PFSK-1 (cell line): ENCODE measurements around the gene FAM20C.

ENCODE experiments used
- FOXP2 ChIP-seq: optimal IDR thresholded peaks from 2 replicates; pipeline ENCODE3; 2011; ENCODE audit warnings: borderline replicate concordance, control low read depth, inconsistent platforms; ENCODE audit not compliant: insufficient read depth; ENCODE audit errors: extremely low read length, extremely low read depth
- TF ChIP-seq, protein P1 (sequence below), 2 experiments: IDR thresholded peaks; 2 replicates each; pipeline versions ENCODE4 v1.6.1 to v1.8.0; 2011 to 2012; ENCODE audit warnings: low read depth in 2 of 2, low read length in 2 of 2, control low read depth in 1 of 2, inconsistent platforms in 1 of 2, mild to moderate bottlenecking in 1 of 2, moderate library complexity in 1 of 2; ENCODE audit not compliant: insufficient read depth in 1 of 2

DNA sequence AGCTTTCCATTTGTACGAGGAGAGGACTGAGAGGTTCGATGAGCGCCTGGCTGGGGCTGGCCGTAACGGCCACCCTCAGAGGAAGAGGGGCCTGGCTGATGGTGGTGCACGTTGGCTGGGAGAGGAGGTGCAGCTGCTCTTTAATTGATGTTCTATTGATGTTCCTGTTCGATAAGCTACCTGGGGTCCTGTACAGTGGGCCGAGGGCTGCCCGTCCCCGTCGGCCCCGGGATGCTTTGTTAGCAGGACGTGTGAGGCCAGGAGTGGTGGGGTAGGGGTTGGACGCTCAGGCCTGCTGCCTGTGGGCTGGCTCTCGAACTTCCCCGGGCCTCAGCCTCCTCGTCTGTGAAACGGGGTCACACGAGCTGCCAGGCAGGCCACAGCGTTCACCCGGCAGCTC is 25.4 kb downstream of the FAM20C start:
- TF ChIP-seq, protein P1, sequence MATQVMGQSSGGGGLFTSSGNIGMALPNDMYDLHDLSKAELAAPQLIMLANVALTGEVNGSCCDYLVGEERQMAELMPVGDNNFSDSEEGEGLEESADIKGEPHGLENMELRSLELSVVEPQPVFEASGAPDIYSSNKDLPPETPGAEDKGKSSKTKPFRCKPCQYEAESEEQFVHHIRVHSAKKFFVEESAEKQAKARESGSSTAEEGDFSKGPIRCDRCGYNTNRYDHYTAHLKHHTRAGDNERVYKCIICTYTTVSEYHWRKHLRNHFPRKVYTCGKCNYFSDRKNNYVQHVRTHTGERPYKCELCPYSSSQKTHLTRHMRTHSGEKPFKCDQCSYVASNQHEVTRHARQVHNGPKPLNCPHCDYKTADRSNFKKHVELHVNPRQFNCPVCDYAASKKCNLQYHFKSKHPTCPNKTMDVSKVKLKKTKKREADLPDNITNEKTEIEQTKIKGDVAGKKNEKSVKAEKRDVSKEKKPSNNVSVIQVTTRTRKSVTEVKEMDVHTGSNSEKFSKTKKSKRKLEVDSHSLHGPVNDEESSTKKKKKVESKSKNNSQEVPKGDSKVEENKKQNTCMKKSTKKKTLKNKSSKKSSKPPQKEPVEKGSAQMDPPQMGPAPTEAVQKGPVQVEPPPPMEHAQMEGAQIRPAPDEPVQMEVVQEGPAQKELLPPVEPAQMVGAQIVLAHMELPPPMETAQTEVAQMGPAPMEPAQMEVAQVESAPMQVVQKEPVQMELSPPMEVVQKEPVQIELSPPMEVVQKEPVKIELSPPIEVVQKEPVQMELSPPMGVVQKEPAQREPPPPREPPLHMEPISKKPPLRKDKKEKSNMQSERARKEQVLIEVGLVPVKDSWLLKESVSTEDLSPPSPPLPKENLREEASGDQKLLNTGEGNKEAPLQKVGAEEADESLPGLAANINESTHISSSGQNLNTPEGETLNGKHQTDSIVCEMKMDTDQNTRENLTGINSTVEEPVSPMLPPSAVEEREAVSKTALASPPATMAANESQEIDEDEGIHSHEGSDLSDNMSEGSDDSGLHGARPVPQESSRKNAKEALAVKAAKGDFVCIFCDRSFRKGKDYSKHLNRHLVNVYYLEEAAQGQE (IDR thresholded peaks at IDR 0.05; ENCODE audit: insufficient read depth in 1 of 2, low read depth in 2 of 2, low read length in 2 of 2): no peak
- no peak for TF ChIP-seq FOXP2
